ENCODE results near the gene RDH12. TPM values are rescaled to one million over a fixed set of nuclear protein-coding genes. Genes with fewer than 3 reads are reported as not detected.
"Not testable (repeated sequence)": the region's sequence is repeated elsewhere in the genome, so short reads cannot be mapped to it uniquely, and the experiment has no call there.

RDH12 gene
- total RNA-seq (2022) (0.38 and 0.51 TPM in 2 replicates), Bru-seq, nascent RNA (percentile 8 among the genes with signal in this experiment), BruChase-seq, experiment 1, labeled RNA remaining after a 6-hour chase (percentile 10 among the genes with signal in this experiment), BruChase-seq, experiment 2, labeled RNA remaining after a 2-hour chase (not detected)
- long read RNA-seq, partial matches to known transcripts, result 0 of 1 reads
- long read RNA-seq, other reads (novel, unspliced or antisense), result 0 of 1 reads

DNA sequence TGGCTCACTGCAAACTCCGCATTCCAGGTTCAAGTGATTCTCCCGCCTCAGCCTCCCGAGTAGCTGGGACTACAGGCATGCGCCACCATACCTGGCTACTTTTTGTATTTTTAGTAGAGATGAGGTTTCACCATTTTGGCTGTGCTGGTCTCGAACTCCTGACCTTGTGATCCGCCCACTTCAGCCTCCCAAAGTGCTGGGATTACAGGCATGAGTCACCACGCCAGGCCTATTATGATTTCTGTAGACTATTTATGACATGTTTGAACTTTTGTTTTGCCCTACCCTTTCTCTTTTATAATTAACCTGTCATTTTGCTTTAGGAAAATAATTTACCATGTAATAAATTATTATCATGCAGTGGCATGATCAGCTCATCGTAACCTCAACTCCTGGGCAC lies at the start of gene RDH12:
Gene RDH12 (plus strand): TSS at position 395 of the 400 bp plus-strand sequence. CDS start 20,757 bp downstream, outside the sequence.
- H3K4me3 Mint-ChIP-seq (ENCODE audit: low read depth, unreplicated experiment); H3K27me3 Mint-ChIP-seq (ENCODE audit: unreplicated experiment); H3K27ac Mint-ChIP-seq (ENCODE audit: unreplicated experiment); H3K36me3 Mint-ChIP-seq (ENCODE audit: insufficient read depth, unreplicated experiment); DNase-seq; BruUV-seq (replicated peaks); H3K9me3 Mint-ChIP-seq (ENCODE audit: low read depth, unreplicated experiment): not testable (repeated sequence)
- intact Hi-C loops (cut with micrococcal nuclease; ENCODE audit: unreplicated experiment), result loop anchor here (5.0 to 10.0 kb wide), 3 partner anchors 34 to 267 kb away; no protein-coding TSS in a partner anchor
- peaks cover 16% of the 10 kb centered on the region for H3K4me1 Mint-ChIP-seq (ENCODE audit: low read depth, unreplicated experiment)
- CTCF ChIA-PET, result interaction anchor here (0.7 kb wide), 1 partner anchor 274 kb away, joined by 4 read pairs; no protein-coding TSS in a partner anchor

DNA sequence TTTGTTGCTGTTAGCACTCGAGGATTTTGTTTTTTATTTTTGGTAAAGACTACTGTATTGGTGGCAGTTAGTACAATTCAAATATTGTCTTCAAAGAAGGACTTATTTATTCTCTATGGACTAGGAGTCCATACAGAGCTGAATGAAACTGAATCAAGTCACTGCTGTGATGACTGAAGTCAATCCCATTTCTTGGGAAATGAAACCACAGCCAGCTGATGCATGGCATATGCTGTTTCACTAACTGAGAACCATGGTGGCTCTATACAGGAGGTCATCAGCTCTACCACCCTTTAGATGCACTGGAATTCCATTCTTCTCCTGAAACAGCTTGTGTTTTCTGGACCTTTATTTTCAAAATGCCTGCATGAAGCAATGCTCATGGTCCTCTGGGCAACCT lies 49.5 kb upstream of the RDH12 start:
- CTCF ChIA-PET, result no interaction called here
- Mint-ChIP-seq H3K9me3 (ENCODE audit: low read depth, unreplicated experiment) (no peaks in the 10 kb centered on the region), H3K27me3 (ENCODE audit: unreplicated experiment) (no peaks in the 10 kb centered on the region), H3K4me3 (ENCODE audit: low read depth, unreplicated experiment) (no peak overlapping the region), H3K4me1 (ENCODE audit: low read depth, unreplicated experiment) (no peaks in the 10 kb centered on the region), H3K27ac (ENCODE audit: unreplicated experiment) (no peak overlapping the region), H3K36me3 (ENCODE audit: insufficient read depth, unreplicated experiment) (peaks cover 15% of the 10 kb centered on the region)
- no peak for DNase-seq
- intact Hi-C loops (cut with micrococcal nuclease; ENCODE audit: unreplicated experiment), result no loop called here
- TF ChIP-seq, protein P1, sequence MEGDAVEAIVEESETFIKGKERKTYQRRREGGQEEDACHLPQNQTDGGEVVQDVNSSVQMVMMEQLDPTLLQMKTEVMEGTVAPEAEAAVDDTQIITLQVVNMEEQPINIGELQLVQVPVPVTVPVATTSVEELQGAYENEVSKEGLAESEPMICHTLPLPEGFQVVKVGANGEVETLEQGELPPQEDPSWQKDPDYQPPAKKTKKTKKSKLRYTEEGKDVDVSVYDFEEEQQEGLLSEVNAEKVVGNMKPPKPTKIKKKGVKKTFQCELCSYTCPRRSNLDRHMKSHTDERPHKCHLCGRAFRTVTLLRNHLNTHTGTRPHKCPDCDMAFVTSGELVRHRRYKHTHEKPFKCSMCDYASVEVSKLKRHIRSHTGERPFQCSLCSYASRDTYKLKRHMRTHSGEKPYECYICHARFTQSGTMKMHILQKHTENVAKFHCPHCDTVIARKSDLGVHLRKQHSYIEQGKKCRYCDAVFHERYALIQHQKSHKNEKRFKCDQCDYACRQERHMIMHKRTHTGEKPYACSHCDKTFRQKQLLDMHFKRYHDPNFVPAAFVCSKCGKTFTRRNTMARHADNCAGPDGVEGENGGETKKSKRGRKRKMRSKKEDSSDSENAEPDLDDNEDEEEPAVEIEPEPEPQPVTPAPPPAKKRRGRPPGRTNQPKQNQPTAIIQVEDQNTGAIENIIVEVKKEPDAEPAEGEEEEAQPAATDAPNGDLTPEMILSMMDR (IDR thresholded peaks at IDR 0.05; ENCODE audit: unreplicated experiment), result no peak
- BruUV-seq (replicated peaks), result no TSS peak

DNA sequence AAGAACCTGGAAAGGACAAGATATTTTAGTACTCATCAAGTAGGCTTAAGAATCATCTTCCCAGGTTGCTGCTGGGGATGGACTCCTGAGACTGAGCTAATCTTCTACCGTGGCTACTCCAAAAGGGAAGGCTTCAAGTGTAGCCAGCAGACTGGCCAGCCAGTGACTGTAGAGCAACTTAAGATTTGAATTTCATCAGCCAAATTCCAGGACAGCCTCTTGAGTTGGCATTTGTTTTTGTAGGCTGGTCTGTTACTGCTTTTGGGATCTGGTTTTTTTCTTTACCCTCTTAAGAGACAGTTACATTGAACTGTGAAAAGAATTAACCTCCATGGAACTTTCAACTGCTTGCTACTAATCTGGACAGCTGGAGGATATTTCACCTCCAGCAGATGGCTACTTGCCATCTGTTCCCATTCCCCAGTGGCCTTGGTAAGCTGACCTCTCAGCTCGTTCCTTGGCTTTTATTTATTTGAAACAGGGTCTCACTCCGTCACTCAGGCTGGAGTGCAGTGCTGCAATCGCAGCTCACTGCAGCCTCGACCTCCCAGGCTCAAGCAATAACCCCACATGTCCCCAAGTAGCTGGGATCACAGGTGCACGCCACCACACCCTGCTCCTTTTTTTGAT lies 47.9 kb upstream of the RDH12 start:
- no peak for DNase-seq
- no TSS peak for BruUV-seq (replicated peaks)
- no peak overlapping the region for H3K27ac Mint-ChIP-seq (ENCODE audit: unreplicated experiment)
- no peaks in the 10 kb centered on the region for H3K4me1 Mint-ChIP-seq (ENCODE audit: low read depth, unreplicated experiment)
- no peaks in the 10 kb centered on the region for H3K9me3 Mint-ChIP-seq (ENCODE audit: low read depth, unreplicated experiment)
- no peak overlapping the region for H3K4me3 Mint-ChIP-seq (ENCODE audit: low read depth, unreplicated experiment)
- intact Hi-C loops (cut with micrococcal nuclease; ENCODE audit: unreplicated experiment), result no loop called here
- TF ChIP-seq, protein P1 (IDR thresholded peaks at IDR 0.05; ENCODE audit: unreplicated experiment), result no peak
- H3K27me3 Mint-ChIP-seq (ENCODE audit: unreplicated experiment), result no peaks in the 10 kb centered on the region
- peaks cover 19% of the 10 kb centered on the region for H3K36me3 Mint-ChIP-seq (ENCODE audit: insufficient read depth, unreplicated experiment)
- CTCF ChIA-PET, result interaction anchor here (0.6 kb wide), 1 partner anchor 146 kb away, joined by 4 read pairs; no protein-coding TSS in a partner anchor

DNA sequence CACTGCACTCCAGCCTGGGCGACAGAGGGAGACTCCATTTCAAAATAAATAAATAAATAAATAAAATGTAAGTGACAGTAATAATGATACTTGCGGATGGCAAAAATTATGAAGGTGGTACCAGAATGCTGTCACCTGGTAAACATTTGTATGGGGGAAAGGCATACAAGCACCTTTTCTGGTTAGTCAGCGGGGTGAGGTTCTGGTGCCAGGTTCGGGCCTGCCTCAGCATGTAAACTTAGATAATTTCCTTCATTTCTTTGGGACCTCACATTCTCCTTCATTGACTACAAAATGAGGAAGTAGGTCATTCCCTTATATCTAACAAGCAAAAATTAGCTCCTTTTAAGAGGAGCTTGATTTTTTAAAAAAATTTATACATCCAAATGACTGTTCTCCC lies 38.1 kb upstream of the RDH12 start:
- Mint-ChIP-seq H3K36me3 (ENCODE audit: insufficient read depth, unreplicated experiment) (no peaks in the 10 kb centered on the region), H3K27ac (ENCODE audit: unreplicated experiment) (no peak overlapping the region), H3K4me1 (ENCODE audit: low read depth, unreplicated experiment) (no peaks in the 10 kb centered on the region), H3K9me3 (ENCODE audit: low read depth, unreplicated experiment) (no peaks in the 10 kb centered on the region), H3K27me3 (ENCODE audit: unreplicated experiment) (no peaks in the 10 kb centered on the region), H3K4me3 (ENCODE audit: low read depth, unreplicated experiment) (no peak overlapping the region)
- no TSS peak for BruUV-seq (replicated peaks)
- no peak for DNase-seq
- intact Hi-C loops (cut with micrococcal nuclease; ENCODE audit: unreplicated experiment), result no loop called here
- TF ChIP-seq, protein P1 (IDR thresholded peaks at IDR 0.05; ENCODE audit: unreplicated experiment), result no peak
- CTCF ChIA-PET, result no interaction called here

All from Calu3 (cell line).